ENCODE results near the gene NPC1. TPM values are rescaled to one million over a fixed set of nuclear protein-coding genes. Genes with fewer than 3 reads are reported as not detected.

The NPC1 gene
- total and polyA plus RNA-seq, 4 experiments from 2014 or later, result 14.0 to 64.5 (median 42.4) TPM

- CTCF ChIA-PET (ENCODE audit: partially characterized antibody), result interaction anchor here (0.7 to 3.4 kb wide), 6 partner anchors 10 to 356 kb away, joined by 3 to 23 read pairs (median 6); no protein-coding TSS in a partner anchor
- peak overlapping the region in 1 of 2 donors; percentile 11 for H3K4me3 ChIP-seq (ENCODE audit: low read length in 2 of 2)
These were observed 98.4 kb downstream of the NPC1 start for GRCh38 chr18:23487738-23488570.

GRCh38 chr18:23485386-23485785, 100.9 kb downstream of the NPC1 start:
- no peaks in the 10 kb centered on the region for H3K9me3 ChIP-seq (ENCODE audit: control insufficient read depth in 1 of 2, low read length in 2 of 2)
- no peaks in the 10 kb centered on the region for H3K27me3 Mint-ChIP-seq
- intact Hi-C loops (cut with micrococcal nuclease), result no loop called here
- H3K27me3 ChIP-seq (ENCODE audit: insufficient read depth, low read length), result no peaks in the 10 kb centered on the region
- no peaks in the 10 kb centered on the region for H3K9me3 Mint-ChIP-seq
- peaks cover 9 to 18% of the 10 kb centered on the region in 2 donors for H3K36me3 Mint-ChIP-seq
- H3K27ac Mint-ChIP-seq, result peak overlapping the region in 2 of 7 donors; percentile 13 to 81
- DNase-seq, result no peak
- ChIA-PET CTCF (ENCODE audit: partially characterized antibody) (interaction anchor here (1.3 to 3.4 kb wide), 3 partner anchors 13 to 30 kb away, joined by 4 to 13 read pairs (median 10); no protein-coding TSS in a partner anchor), POLR2A (ENCODE audit: partially characterized antibody) (no interaction called here)
- peaks cover 8% of the 10 kb centered on the region for H3K36me3 ChIP-seq (ENCODE audit: insufficient read depth, low read length)
- no peak overlapping the region for H3K4me3 Mint-ChIP-seq
- no peak overlapping the region for H3K4me3 ChIP-seq (ENCODE audit: low read length in 2 of 2)
- H3K4me1 Mint-ChIP-seq, result peaks cover 7 to 20% (median 9%) of the 10 kb centered on the region in 4 donors
- H3K4me1 ChIP-seq (ENCODE audit: insufficient read depth, low read length), result peaks cover 8% of the 10 kb centered on the region
- no peak overlapping the region for H3K27ac ChIP-seq (ENCODE audit: low read depth, low read length)

More at GRCh38 chr18:23487738-23488570, 98.4 kb downstream of the NPC1 start:
- Histone ChIP-seq H3K4me1 (ENCODE audit: insufficient read depth, low read length) (peaks cover 8% of the 10 kb centered on the region), H3K9me3 (ENCODE audit: control insufficient read depth in 1 of 2, low read length in 2 of 2) (no peaks in the 10 kb centered on the region), H3K36me3 (ENCODE audit: insufficient read depth, low read length) (no peaks in the 10 kb centered on the region), H3K27ac (ENCODE audit: low read depth, low read length) (peak overlapping the region; percentile 41), H3K27me3 (ENCODE audit: insufficient read depth, low read length) (no peaks in the 10 kb centered on the region)
- peaks cover 7 to 20% (median 9%) of the 10 kb centered on the region in 4 donors for H3K4me1 Mint-ChIP-seq
- peak overlapping the region; percentile 61 to 77 (median 72) for H3K4me3 Mint-ChIP-seq
- H3K9me3 Mint-ChIP-seq, result peaks cover 0 to 4% (median 0%) of the 10 kb centered on the region in 8 donors
- POLR2A ChIA-PET (ENCODE audit: partially characterized antibody), result interaction anchor here (1.0 to 1.8 kb wide), 5 partner anchors 9 to 1904 kb away, joined by 3 to 9 read pairs (median 5); partner anchors contain the start of gene RIOK3
- H3K27ac Mint-ChIP-seq, result peak overlapping the region; percentile 73 to 95 (median 85)
- peak in 3 of 5 donors; percentile 24 to 32 (median 30) for DNase-seq
- peaks cover 0 to 4% of the 10 kb centered on the region in 2 donors for H3K36me3 Mint-ChIP-seq
- H3K27me3 Mint-ChIP-seq, result no peaks in the 10 kb centered on the region
- intact Hi-C loops (cut with micrococcal nuclease), result no loop called here

GRCh38 chr18:23484561-23485182, 101.6 kb downstream of the NPC1 start:
- ChIA-PET CTCF (ENCODE audit: partially characterized antibody) (interaction anchor here (0.7 to 2.2 kb wide), 3 partner anchors 14 to 90 kb away, joined by 4 to 13 read pairs (median 4); no protein-coding TSS in a partner anchor), POLR2A (ENCODE audit: partially characterized antibody) (no interaction called here)
- peak overlapping the region in 2 of 7 donors; percentile 13 to 81 for H3K27ac Mint-ChIP-seq

More at GRCh38 chr18:23484561-23485182, 101.6 kb downstream of the NPC1 start:
- no peaks in the 10 kb centered on the region for H3K27me3 ChIP-seq (ENCODE audit: insufficient read depth, low read length)
- no peak overlapping the region for H3K27ac ChIP-seq (ENCODE audit: low read depth, low read length)
- no peak overlapping the region for H3K4me3 Mint-ChIP-seq
- H3K9me3 Mint-ChIP-seq, result no peaks in the 10 kb centered on the region
- DNase-seq, result no peak
- H3K36me3 ChIP-seq (ENCODE audit: insufficient read depth, low read length), result peaks cover 15% of the 10 kb centered on the region
- peaks cover 7 to 20% (median 9%) of the 10 kb centered on the region in 4 donors for H3K4me1 Mint-ChIP-seq
- no peak overlapping the region for H3K4me3 ChIP-seq (ENCODE audit: low read length in 2 of 2)
- no peaks in the 10 kb centered on the region for H3K9me3 ChIP-seq (ENCODE audit: control insufficient read depth in 1 of 2, low read length in 2 of 2)
- no peaks in the 10 kb centered on the region for H3K27me3 Mint-ChIP-seq
- peaks cover 16 to 25% of the 10 kb centered on the region in 2 donors for H3K36me3 Mint-ChIP-seq
- intact Hi-C loops (cut with micrococcal nuclease), result no loop called here
- H3K4me1 ChIP-seq (ENCODE audit: insufficient read depth, low read length), result peaks cover 8% of the 10 kb centered on the region

Other genes starting within 250 kb of the NPC1 start
- 10 to 100 TPM; 73.2 to 84.4 TPM for gene RIOK3, start 133.2 kb downstream of the NPC1 start, total RNA-seq
- gene RIOK3, start 133.2 kb downstream of the NPC1 start, polyA plus RNA-seq, result 10 to 100 TPM; 36.6 to 39.1 TPM
- gene RMC1, start 83.0 kb downstream of the NPC1 start, total RNA-seq, result 10 to 100 TPM; 56.6 TPM
- gene RMC1, start 83.0 kb downstream of the NPC1 start, polyA plus RNA-seq, result 10 to 100 TPM; 42.7 to 45.8 TPM
- not detected for gene ANKRD29, start 76.4 kb upstream of the NPC1 start, total RNA-seq
- 1 to 10 TPM in 1 of 2 donors, under 1 TPM in 1; 0.91 to 1.3 TPM for gene ANKRD29, start 76.4 kb upstream of the NPC1 start, polyA plus RNA-seq
- not detected for gene LAMA3, start 102.9 kb upstream of the NPC1 start, total RNA-seq
- not detected for gene LAMA3, start 102.9 kb upstream of the NPC1 start, polyA plus RNA-seq

Data from CD4-positive, alpha-beta memory T cell (primary cell).